Measurements from ENCODE around the gene C20orf202. TPM values are rescaled to one million over a fixed set of nuclear protein-coding genes. Genes with fewer than 3 reads are reported as not detected.

C20orf202 gene
- under 1 TPM in 1 of 2 donors, not detected in 1; 0.29 TPM for total RNA-seq
- long read RNA-seq, donor 1, result 0 reads
- long read RNA-seq, donor 2, result 0 reads

DNA sequence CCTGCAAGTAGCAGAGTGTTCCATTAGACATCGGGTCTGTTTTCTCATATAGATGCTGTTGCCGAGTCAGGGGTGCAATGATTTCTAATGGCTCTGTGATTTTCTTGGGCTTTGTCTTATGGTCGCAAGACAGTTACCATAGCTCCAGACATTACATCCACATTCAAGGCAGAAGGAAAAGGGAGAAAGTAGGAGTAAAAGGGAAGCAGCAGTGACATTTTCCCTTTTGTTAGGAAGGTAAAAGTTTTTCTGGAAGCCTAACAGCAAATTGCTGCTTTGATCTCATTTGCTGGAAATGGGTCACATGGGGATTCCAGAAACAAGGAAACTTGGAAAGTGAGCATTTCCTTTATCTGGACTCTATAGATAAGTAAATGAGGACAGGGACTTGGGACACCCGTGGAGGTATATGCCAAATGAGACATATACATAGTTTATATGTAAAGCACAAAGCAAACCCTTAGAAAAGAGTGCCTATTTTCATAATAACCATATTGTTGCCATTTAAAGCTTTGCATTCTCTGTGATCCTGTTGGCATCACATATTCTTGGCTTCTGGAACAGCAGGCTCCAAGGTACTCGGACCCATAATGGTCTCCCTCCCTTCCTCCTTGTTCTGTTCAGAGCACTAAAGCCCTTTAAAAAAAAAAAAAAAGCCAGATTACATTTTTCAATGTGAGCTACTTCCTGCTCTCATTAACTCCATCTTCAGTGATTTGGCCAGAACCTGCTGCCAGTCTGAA lies at the start of gene C20orf202:
Gene C20orf202 (plus strand): TSS at position 693 of the 743 bp plus-strand sequence. CDS start 132 bp downstream, outside the sequence.
- no peak for DNase-seq (ENCODE audit: low spot score)
- intact Hi-C loops (cut with DNase I), result no loop called here

DNA sequence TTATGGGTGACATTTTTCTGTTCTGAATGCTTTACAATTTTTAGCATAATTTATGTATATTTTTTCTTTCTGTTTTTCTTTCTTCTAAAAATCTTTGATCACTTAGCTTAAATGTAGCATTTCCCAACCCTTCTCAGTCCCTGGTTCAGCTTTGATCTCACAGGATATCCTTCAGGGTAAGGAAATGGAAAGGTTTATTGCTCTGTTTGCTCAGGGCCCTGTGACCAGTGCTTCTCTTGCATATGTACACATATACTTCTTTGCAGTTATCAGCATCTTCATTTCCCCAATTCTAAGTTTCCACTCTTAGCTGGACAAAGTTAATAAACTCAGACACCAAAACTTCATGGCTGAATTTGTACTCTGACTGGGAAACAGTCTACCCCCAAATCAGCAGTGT lies 49.0 kb upstream of the C20orf202 start:
- intact Hi-C loops (cut with DNase I), result no loop called here

DNA sequence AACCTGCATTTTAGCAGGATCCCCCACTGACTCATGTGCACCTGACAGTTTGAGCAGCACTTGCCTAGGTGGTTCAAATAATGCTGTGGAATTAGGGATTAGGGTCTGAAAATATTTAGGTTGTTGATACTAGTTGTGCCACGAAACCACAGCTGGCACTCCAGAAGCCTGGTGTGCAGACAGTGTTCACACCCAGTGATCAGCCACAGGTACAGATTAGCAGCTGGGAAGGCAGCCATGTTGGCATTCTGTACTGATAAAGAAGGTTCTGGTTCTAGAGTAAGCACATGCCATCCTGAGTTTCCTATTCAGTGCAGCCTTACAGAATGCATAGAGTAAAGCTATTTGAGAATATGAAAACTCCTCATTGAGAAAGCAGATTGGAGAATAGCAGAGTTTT lies 48.6 kb upstream of the C20orf202 start:
- no peak for DNase-seq (ENCODE audit: low spot score)
- intact Hi-C loops (cut with DNase I), result no loop called here

More for the DNA sequence above, 49.0 kb upstream of the C20orf202 start:
- DNase-seq (ENCODE audit: low spot score), result no peak

DNA sequence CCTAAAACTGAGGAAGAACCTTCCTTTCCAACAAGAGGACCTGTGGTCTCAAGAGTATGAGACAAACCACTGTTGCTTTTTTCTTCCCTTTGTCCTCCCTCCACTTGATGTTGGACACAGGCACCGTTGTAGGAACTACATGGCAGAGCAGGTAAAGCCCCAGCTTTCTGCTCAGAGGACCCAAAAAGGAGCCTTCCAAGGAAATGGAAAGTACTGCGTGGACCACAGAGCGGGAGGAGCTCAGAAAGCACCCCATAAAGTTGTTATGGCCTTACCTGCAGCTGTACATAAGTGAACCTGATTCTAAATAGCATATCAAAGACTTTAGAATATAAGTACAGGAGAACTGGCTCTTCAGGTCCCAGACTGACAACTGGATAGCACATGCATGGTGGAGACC lies 47.9 kb upstream of the C20orf202 start:
- no peak for DNase-seq (ENCODE audit: low spot score)
- intact Hi-C loops (cut with DNase I), result no loop called here

DNA sequence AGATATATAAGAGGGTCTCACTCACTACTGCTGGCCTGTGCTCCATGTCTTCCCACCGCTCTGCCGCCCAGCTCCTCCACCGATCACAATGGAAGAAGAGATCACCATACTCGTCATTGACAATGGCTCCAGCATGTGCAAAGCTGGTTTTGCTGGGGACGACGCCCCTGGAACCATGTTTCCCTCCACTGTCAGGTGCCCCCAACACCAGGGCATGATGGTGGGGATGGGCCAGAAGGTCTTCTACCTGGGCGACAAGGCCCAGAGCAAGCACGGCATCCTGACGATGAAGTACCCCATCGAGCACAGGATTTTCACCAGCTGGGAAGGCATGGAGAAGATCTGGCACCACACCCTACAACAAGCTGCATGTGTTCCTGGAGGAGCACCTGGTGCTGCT lies 42.8 kb upstream of the C20orf202 start:
- intact Hi-C loops (cut with DNase I), result no loop called here
- no peak for DNase-seq (ENCODE audit: low spot score)

DNA sequence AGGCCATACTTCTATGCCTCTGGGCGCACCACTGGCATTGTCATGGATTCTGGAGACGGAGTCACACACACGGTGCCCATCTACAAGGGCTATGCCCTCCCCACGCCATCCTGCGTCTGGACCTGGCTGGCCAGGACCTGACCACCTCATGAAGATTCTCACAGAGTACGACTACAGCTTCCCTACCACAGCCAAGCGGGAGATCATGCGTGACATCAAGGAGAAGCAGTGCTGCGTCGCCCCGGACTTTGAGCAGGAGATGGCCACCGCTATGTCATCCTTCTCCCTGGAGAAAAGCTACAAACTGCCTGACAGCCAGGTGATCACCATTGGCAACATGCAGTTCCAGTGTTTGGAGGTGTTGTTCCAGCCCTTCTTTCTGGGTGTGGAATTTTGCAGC lies 42.3 kb upstream of the C20orf202 start:
- no peak for DNase-seq (ENCODE audit: low spot score)
- intact Hi-C loops (cut with DNase I), result no loop called here

DNA sequence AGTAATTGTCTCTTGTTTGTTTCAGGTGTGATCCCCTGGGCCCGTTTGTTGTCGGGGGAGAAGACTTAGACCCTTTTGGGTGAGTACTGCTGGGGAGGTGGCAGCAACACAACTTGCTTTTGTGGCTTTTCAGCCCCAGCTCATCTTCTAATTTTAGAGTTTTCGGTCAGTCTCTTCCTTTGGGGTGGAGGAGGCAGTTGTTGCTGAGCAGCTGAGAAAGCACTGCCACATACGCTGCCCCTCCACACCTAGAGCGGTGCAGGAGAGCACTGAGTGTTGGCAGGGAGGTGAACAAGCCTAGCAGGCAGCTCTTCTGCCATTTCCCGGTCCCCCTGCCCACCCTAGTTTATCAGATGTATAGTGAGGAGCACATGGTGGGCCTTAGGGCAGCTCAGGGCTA lies 40.1 kb upstream of the C20orf202 start:
- no peak for DNase-seq (ENCODE audit: low spot score)
- intact Hi-C loops (cut with DNase I), result no loop called here

DNA sequence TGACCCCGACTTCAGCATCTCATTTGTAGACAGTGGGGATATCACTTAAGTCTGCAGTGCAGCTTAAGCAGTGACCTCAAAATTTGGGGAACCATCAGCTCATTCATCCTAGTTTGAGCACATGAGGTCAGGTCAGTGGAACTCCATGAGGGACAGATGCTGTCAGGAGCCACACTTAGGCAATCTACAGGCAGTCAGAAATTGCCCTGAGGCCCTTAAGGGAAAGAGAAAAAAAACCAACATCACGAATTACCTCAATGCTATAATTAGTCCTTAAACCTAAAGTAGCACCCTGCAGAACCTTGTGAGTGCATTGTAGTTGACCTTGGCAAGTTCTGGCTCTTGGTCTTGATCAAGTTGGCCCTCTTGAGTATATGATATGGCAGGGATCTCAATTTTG lies 39.6 kb upstream of the C20orf202 start:
- DNase-seq (ENCODE audit: low spot score), result no peak
- intact Hi-C loops (cut with DNase I), result no loop called here

DNA sequence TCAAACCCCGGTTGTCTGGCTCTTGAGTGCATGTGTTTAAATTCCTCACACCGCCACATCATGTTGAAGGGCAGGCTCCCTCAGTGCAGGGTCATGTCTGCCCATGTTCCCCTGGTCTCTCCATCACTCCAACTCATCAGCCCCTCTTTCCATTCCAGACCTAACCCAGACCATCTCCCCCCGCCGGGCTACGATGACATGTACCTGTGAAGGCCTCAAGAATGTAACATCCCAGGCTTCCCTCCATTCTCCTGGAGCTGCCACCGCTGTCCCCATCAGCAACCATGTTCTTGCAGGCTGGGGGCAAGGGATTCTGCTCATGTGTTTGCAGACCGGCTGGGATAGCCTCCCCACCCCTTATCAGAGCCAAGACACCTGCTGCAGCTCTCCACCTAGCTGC lies 38.4 kb upstream of the C20orf202 start:
- intact Hi-C loops (cut with DNase I), result no loop called here
- DNase-seq (ENCODE audit: low spot score), result no peak

DNA sequence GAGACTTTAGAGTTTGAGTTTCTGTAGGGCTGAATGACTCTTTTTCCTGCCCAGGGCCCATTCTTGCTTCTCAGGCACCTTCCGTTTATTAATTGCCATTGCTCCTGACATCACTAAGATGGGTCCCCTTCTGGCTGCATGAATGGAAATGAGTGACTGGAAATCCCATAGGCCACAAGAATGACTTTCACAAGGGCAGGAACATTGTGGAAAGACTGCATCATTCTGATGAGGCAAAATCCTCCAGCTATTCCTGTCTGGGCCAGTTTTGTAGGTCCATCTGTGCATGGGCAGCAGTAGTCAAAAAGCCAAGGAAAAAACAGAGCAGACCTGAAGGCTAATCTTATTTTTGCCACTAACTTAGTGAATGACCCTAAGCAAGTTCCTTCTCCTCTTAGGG lies 37.7 kb upstream of the C20orf202 start:
- intact Hi-C loops (cut with DNase I), result no loop called here
- no peak for DNase-seq (ENCODE audit: low spot score)

DNA sequence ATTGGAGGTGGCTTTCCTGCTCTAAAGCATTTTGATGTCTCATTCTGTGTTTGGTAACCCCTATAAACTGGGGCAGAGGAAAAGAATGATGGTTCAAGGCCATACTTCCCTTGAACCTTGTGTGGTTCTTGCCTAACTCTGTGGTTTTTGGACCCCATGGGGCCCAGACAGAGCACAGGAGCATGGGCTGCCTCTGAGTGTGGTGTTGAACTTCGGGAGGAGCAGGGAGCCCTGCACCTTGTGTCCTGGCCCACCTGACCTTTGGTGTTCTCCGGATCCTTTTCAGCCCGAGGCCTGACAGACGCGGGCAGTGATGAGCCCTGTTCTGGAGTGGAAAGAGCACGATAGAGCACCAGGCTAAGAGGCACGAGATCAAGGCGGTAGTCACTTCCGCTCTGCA lies 37.3 kb upstream of the C20orf202 start:
- intact Hi-C loops (cut with DNase I), result no loop called here
- no peak for DNase-seq (ENCODE audit: low spot score)

DNA sequence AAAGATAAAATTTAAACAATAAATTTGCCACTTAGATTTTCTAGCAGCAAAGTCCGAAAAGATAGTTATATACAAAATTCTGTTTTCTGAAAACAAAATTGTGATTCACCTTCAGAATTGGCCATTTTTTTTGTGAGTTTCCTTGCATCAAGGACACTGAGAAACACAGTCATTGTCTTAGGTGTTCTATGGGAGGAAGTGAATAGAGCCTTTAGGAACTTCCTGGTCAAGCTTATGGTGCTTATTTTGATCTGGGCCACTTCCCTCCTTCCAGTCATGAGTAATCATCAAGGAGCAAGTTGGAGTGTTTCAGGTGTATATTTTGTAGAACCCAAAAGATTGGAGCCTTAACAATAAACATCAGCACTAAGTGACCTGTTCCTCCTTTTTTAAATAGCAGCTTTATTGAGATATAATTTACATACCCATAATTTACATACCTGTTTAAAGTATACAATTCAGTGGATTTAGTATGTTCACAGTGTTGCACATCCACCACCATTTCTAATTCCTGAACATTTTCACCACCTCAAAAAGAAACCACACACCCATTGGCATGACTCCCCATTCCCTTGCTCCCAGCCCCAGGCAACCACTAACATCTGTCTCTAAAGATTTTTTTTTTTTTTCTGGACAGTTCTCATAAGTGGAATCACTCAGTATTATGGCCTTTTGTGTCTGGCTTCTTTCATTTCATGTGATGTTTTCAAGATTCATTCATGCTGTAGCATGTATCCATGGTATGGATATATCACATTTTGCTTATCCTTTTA lies 36.1 kb upstream of the C20orf202 start:
- intact Hi-C loops (cut with DNase I), result no loop called here
- DNase-seq (ENCODE audit: low spot score), result no peak

DNA sequence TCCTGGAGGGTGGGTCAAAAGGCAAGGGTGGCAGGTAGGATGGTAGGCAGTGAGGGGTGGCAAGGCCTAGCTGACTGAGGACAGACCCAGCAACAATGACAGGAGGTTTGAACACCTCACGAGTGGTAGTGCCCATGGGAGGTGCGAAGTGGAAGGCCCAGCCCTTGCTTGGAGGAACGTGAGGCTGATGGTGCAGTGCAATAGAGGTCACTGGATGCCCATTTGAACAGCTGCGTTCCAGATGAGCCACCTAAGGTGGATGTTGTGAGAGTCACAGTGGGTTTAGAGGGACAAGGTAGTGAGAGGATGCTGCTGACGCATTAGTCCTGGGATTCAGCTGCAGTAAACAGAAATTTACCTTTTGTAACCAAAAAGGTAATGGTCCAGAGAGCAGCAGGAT lies 34.0 kb upstream of the C20orf202 start:
- no peak for DNase-seq (ENCODE audit: low spot score)
- intact Hi-C loops (cut with DNase I), result no loop called here

DNA sequence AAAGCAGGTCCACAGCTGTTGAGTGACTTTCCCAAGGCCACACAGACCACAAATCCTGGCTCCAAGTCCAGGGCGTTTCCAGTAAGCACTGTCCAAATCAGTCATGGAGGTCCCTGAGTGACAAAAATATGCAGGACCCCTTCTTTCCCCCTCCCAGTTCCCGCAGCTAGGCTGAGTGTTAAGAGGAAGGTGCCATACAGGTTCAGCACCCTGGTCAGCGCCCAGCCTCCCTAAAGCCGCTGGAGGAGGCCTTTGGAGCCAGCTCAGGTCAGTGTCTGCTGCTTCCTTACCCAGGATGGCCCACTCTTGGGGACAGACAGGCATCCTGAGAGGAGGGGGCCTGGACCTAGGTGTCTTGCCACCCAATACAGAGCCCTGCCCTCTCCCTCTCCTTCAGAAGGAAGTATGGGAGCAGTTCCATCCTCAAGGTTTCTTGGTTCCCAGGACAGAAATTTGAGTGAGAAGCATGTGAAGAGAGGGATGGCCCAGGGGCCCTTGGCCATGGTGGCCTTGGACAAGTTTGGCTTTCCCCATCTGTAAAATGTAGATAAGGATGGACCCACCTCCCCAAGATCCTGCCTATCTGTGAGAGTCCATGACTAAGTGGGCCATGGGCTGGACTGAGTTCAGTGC lies 31.7 kb upstream of the C20orf202 start:
- intact Hi-C loops (cut with DNase I), result loop anchor here in 1 of 2 donors (1.0 kb wide), 1 partner anchor 33 kb away; no protein-coding TSS in a partner anchor
- no peak for DNase-seq (ENCODE audit: low spot score)

DNA sequence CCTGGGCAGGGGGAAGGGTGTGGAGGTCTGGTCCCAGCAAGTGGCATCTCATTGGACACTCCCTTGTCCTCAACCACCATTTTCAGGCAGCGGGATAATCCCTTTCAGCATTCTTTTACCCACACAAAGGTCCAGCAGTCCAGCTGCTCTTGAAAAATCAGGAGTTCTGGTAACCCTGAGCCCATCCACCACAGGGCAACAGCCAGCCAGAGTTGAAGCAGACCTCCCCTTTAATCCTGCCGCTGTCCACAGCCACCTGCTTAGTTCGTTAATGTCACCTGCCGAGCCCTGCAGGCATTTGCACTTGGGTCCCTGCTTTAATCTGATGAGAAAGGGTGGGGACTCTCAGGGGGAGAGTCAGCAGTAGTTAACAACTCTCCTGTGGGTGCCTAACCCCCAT lies 29.6 kb upstream of the C20orf202 start:
- intact Hi-C loops (cut with DNase I), result no loop called here
- DNase-seq (ENCODE audit: low spot score), result no peak

DNA sequence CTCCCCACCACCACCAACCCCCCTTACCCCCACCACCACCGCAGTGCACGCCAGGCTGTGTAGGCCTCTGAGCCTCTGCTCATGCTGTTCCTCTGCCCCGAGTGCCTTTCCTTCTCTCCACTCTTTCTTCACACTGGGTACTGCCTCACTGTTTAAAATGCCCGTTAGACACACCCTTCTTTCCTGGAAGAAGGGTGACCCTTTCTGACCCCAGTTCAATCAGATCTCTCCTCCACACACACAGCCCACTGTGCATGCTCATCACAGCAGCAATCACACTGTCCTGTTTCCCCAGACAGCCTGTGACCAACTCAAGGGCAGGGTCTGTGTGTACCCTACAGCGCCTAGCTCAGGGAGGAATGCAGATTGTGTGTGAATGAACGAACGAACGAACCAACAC lies 28.5 kb upstream of the C20orf202 start:
- intact Hi-C loops (cut with DNase I), result no loop called here
- no peak for DNase-seq (ENCODE audit: low spot score)

DNA sequence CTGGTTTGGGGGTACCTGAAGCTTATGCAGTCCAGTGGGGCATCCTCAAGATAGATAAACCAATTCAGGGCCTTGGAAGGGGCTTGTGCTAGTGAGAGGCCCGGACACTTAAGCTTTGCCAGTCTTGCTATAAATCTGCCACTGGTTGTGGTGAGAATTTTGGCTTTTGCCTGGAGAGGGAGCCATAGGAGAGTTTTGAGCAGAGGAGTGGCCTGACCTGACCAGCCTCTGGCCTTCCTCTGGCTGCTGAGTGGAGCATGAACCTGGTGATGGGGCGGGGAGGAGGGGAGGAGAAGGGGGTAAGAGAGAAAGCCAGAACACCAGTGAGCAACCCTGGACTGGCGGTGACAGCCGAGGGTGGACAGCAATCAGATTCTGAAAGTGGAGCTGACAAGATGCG lies 25.6 kb upstream of the C20orf202 start:
- intact Hi-C loops (cut with DNase I), result no loop called here

DNA sequence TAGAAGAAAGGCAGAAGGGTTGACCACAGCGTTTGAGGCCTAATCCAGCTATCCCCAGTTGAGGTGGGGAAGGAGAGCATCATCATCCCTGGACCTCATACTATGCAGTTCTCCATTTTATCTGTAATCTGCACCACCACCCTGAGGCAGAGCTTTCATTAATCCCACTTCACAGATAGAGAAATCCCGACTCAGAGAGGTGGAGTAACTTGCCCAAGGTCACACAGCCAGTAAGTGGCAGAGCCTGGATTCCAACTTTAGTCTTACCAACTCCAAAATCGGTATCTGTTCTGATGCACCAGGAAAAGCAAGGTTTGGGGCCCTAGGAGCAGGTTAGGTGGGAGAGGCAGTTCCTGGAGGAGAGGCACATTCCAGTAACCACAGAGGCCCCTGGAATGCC lies 25.2 kb upstream of the C20orf202 start:
- DNase-seq (ENCODE audit: low spot score), result no peak
- intact Hi-C loops (cut with DNase I), result no loop called here

More for the DNA sequence above, 25.6 kb upstream of the C20orf202 start:
- DNase-seq (ENCODE audit: low spot score), result no peak

DNA sequence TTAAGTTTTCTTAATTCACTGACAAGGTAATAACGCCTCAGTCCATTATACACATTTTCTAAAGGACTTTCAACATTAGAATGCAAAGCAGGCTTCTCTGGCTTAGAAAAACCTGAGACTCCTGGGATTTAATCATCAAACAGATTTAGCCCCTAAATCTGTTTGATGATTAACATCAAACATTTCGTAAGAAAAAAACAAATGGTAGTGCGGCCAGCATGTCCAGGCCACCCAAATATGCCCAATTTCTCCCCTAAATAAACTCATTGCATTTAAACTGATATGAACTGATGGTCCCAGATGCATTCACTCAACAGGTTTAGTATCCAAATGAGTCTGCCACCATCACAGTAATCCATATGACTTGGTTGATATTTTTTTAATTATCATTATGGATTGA lies 24.6 kb upstream of the C20orf202 start:
- DNase-seq (ENCODE audit: low spot score), result no peak
- intact Hi-C loops (cut with DNase I), result no loop called here

DNA sequence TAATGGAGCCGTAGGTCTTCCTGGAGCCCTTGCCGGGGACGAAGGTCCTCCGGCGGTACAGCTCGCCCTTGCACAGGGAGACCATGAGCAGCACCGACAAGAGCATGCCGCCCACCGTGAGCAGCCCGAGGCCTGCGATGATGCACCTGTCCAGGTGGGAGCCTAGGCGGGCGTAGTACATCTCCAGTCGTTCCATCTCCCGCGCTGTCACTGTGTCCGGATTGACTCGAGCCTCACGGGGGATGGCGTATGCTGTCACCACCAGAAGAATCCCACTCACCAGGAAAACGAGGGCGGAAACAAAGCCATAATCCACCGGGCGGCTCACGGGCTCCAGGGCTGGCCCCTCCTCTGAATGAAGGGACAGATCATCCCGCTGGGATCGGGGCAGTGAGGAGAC lies 22.3 kb upstream of the C20orf202 start:
- no peak for DNase-seq (ENCODE audit: low spot score)
- intact Hi-C loops (cut with DNase I), result no loop called here
